HG03558 (cell line): ENCODE results near the gene FRMD4A.

Source experiments
- ATAC-seq: cut with Tn5 transposase; IDR thresholded peaks from one replicate; pipeline ENCODE4 v1.9.1; 2021; ENCODE audit warnings: moderate number of reproducible peaks; ENCODE audit not compliant: unreplicated experiment; ENCODE audit errors: extremely low read depth

FRMD4A gene

DNA sequence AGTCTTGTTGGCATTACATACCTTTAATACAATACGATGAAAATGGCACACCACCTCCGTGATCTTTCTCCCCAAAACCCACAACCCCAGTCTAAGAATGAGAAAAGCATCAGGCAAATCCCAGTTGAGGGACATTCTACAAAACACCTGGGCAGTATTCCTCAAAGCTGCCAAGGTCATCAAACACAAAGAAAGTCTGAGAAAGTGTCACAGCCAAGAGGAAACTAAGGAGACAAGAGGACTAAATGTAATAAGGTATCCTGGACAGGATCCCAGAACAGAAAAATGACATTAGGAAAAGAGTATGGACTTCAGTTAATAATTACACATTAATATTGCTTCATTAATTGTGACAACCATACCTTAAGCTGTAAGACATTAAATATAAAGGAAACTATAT lies 14.5 kb upstream of the FRMD4A start:
- no peak for ATAC-seq

DNA sequence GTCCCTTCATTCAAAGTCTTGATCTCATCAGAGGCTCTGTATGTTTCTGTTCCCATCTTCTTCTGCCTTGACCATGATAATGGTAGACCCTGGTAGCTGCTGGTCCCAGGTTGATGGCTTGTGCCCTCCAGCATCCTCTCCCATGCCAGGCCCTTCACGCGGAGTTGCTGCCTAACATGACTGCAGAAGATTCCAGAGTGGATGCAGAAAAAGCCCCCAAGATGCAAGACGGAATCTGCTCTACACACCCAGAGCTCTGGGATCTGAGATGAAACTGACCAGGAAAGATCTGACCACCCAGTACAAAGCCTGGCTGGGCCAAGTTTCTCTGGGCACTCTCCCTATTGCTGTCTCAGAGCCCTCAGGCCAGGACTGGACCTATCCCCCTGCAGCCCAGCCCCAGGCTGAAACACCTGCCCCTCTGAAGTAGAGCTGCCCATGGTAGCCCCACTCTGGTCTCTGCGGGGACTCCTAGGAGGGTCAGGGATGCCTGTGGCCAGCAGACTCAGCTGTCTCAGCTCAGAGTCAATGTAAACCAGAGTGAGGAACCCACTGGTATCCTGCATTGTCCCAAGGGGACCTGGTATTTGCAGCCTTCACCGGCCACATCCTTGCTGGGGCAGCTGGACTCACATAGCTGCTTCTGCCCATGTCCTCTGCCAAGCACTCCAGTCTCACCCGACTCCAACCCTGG lies 9.5 kb upstream of the FRMD4A start:
- no peak for ATAC-seq

DNA sequence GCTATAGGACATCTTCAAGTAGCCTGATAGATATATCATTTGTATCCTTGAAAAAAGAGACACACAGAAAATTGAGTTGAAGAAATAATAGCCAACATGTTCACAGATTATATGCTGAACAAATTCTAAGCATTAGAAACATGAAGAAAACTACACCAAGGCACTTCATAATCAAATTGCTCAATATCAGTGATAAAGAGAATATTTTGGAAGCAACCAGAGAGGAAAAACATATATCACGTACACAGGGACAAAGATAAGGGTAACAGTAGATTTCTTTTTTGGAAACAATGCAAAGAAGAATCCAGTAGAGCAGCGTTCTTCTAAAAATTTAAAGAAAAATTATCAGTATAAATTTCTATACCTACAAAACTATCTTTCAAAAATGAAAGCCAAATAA lies 6.0 kb upstream of the FRMD4A start:
- ATAC-seq = no peak

DNA sequence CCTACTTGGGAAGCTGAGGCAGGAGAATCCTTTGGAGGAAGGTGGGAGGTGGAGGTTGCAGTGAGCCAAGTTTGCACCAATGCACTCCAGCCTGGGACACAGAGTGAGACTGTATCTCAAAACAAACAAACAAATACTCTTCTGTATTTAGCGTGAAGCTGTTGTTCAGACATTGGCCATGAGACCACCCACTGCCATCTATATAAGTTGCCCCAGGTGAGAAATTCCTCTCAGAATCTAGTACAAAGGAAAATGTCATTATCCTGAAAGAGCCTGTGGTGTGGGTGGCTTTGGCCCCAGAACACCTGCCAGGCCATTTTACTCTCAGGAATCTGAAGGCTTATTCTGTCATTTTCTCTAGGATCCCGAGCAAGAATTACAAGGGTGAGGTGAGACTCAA lies 4.0 kb upstream of the FRMD4A start:
- no peak for ATAC-seq

DNA sequence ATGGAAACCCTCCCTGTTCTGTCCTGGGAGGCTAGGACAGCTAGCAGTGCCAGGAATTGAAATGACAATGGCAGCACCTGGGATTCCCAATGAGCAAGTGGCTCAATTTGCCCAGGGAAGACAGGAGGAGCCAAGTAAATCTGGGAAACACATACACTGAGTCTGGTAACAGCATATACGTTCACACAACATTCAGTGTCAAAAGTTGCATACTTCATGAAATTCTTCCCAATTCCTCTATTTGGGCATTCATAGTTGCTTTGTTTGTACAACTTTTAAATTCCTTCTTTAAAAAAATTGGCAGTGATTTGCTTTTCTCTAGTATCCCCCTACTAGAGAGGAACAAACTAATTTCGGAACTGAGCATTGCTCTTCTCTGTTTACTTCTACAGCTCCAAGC lies 2.9 kb upstream of the FRMD4A start:
- ATAC-seq = no peak

DNA sequence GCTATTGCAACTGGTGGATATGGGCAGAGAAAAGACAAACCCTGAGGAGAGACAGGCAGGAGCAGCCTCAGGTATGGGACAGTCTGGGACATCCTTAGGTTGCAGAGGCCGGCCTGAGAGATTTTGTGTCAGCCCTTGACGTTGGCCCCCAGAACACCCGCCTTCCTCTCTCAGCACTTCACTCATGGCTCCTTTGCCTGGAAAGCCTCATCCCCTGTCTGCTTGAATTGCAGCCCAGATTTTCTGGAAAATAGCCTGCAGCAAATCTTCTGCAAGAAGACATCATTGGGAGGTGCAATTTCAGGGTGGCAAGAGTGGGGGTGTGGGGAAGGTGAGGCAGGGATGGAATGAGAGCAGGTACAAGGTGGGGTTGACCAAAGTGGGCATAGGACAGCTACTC lies 2.2 kb upstream of the FRMD4A start:
- no peak for ATAC-seq

DNA sequence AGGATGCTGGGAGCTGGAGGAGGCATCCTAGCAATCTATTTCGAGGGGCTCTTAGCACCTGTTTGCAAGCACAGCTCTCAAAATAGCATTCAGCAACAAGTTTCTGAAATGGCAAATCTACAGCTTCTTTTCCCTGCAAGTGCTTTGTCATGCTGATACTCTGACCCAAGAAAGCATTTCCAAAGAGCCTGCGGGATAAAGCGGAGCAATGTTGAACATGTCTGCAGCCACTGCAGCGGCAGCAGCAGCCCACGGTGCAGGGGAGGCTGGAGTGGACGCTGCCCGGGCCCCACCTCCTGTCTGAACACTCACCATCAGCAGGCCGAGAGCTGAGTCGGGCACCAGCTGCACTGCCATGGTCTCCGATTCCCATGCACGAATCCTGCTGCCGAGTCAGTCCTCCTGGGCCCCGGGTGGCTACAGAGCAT lies 964 bp downstream of the FRMD4A start:
- ATAC-seq = no peak

DNA sequence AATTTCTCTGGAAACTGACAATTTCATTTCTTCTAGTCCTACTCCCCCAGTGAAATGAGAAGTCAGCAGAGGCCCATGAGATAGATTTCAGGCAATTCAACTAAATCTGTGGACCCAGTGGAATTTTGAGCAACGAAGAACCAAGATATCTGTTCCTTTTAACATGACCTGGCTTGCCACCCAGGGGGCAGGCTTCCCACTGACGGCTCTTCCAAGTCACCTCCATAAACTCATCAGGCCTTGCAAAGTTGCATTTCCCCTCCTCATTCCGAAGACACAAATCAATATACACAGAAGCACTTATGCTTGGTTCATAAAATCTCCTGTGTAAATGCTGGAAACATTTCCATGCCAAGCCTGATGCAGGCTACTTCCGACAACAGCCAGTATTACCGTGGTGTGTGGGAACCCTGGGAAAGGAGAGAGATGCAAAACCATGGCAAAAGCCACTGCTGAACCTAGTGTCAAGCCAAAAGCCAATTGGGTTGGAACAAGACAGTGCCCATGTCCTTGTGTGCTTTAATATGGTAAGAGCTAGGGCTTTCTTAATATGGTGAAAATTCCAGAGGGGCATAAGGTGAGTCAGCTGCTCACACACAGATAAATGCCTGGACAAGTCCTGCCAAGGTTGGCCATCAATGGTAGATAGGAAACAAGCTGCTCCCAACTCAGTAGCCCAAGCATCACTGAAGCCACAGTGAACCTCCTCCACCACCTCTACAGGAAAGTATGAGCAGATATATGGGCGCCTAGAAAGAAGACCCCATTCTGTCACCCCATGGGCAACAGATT lies 1.6 kb downstream of the FRMD4A start:
- no peak for ATAC-seq

DNA sequence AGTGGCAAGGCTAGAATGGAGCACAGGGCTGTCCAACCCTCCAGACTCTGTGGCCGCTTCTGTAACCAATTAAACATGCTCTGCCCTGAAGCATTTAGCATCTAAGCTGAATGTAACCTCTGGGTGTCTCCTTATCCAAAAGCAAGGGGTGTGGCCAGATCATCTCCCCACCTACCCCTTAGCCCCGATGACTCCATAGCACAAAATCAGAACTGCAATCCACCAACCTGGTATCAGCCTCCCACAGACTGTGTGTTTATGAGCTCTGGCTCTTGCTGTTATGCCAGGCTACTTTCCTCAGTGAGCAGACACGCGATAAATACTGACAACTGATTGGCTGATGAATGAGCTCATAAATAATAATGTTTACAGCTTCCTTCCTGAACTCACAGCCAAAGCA lies 3.2 kb downstream of the FRMD4A start:
- no peak for ATAC-seq

DNA sequence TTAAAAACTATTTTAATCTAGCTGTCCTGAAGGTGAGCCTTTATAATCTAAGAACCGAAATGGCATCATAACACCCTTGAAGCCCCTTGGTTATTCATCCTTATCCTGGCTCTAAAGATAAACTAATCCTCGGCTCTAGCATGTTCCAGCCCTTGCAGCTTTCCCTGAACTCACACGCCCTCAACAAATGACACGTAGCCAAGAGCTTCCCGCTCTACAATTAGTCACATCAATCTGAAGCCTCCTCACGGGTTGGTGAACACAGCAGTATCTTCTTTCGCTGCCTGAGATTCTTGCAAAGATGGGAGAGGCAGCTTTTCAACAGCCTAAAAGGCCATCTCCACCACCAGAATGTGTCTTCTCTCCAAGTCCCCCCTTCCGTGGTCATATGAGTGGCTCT lies 4.1 kb downstream of the FRMD4A start:
- ATAC-seq = no peak

DNA sequence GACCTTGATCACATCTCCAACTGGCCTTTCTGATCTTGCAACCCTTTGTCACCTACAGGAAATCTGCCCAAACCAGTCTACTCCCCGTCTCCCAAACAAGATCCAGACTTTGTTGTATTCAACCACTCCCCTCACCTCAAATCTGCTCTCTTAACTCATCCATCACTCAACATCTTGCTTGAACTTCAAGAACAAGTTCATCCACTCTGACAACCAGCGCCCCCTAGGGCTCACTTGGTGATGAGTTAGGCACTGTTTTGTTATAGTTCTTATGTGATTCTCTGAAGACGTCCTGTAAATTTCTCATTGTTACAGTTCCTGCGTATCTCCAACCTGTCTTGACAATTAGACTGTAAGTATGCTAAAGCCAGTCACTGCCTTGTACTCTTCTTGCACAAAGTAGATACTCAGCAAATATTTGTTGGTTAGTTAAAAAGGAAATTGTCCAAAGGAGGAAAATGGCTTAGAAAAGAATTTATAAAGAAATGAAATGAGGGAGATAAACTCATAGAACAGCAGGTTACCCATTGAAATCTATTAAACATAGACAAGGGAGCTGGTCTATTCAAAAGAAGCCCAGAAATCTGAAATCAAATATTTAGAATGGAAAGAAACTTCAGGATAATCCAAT lies 5.3 kb downstream of the FRMD4A start:
- ATAC-seq = no peak

DNA sequence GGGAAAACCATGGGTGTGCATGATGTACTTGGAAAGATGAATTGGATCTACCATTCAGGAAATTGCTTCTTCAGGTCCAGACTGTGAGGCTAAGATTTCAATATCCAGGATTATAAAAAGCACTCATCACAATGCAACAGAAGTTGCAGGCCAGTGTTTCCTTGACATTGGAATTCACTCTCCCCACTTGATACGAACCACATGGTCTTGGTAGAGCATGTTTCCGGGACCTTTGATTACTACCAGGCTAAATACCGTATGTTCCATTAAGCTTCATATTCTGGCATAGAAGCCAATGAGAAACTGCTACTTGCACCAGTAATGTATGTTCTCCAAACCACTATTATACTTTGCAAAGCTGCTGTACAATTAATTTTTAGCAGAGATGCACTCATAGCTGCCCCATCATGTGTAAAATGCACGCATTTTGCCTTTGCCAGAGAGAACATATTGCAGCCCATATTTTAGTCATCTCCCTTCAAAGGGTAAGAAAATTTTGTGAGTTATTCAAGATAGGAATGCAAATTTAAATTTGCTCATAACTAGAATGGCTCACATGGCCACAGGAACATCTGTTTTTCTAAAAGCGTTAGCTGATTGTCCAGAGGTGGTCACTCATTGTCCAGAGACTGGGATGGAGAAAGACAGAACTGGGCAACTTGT lies 8.1 kb downstream of the FRMD4A start:
- ATAC-seq = no peak

DNA sequence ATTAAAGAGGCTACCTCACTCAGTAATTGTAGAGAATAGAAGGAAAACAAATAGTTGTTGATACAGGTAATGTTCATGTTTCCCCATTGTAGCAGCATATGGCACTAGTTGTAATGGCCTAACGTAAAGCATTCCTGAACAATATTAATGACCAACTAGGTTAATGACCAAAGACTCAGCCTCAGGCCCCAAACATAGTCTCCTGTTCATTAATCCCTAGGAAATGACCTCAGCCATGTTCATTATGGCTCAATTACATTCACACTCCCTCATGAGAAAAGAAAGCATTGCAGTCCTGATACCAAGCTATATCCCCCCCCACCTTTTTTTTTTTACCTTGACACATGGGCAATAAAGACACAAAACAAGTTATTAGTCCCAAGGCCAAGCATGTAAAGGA lies 12.7 kb downstream of the FRMD4A start:
- ATAC-seq = no peak

DNA sequence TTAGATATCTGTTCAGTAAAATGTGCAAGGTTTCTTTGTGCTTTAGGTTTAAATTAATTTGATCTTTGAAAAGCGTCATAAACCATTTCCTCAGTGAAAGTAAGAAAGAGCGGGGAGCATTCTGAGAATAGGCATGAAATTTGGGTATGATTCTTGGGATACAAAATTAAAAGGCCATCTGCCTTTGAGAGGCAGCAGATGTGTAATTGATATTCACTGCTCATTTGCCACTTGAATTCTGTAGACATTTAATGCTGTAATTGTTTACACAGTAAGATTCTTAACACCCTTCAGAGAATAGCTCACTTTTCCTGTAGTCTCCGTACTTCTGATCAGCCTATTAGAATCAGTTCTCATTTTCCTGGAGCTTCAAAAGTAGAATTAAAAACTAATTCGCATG lies 18.7 kb downstream of the FRMD4A start:
- no peak for ATAC-seq

DNA sequence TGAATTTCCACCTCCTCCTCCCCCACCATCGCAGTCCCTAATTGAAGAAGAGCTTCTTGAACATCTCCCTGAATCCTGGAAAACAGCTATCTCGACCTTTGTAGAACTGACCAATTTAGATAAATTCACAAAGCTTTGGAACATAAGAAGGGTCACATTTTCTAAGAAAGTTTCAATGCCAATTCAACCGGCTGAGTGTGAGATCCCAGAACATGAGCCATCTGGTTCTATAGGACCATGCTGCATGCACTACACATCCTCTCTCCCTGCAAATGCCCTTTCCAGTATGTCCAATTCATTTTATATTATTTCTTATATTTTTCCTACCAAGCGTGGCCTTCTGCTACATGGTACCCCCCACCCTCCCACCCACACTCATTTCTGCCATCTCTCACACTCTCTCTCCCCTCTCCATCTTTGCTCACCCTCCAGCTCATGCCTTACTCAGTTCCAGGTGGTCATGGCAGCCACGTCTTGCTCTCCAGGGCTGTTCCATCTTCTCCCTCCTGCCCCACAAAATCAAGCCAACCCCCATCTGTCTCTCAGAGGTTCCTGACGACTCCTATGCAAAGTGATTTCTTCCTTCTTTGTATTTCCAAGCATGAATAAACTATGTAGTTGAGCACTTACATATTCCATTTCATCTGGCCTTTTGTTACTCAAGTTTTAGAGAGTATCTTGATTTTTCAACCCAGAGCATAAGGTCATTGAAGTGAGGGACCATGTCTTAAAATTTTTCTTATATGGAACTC lies 19.3 kb downstream of the FRMD4A start:
- no peak for ATAC-seq

DNA sequence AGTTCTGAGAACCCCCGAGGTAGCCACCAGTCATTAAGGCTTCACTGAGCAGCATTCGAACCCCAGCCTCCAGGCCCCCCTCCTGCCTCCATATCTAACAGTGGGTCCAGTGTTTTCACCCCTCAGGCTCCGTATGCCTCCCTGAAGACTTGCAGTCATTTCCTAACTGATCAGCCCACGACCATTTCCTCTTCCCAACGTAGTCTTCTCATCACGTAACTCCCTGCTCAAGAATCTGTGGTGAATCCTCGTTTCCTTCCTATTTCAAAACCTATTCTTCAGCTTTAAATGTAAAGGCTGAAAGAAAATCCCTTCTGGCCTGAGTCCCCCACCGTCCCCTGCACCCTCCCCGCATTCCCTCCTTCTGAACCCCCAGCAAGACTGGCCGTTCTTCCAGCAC lies 21.1 kb downstream of the FRMD4A start:
- no peak for ATAC-seq

DNA sequence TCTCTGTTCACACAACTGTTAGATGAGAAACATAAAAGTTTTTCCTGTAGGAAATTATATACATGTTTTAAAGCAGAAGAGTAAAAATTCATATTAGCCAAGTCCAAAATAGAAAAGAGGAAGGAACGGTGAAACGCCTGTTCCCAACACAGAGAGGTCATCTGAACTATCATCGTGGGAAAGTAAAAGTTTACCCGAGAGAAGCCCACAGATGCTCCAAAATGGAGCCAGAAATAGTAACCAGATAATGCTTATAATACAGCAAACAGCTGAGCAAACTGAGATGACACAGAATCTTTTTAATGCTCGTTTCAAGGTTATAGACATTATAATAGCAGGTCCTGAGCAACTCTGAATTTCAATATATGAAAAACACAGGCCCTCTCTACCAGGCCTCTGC lies 24.5 kb downstream of the FRMD4A start:
- no peak for ATAC-seq

DNA sequence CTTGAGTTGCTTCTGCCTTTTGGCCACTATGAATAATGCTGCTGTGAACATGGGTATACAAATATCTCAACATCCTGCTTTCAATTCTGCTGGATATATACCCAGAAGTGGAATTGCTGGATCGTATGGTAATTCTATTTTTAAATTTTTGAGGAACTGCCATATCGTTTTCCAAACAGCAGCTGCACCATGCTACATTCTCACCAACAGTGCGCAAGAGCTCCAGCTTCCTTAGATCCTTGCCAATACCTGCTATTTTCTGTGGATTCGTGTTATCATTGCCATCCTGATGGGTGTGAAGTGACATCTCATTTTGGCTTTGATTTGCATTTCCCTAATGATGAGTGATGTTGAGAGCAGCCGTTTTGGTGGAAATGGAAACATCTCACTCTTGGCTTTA lies 26.7 kb downstream of the FRMD4A start:
- ATAC-seq = no peak

DNA sequence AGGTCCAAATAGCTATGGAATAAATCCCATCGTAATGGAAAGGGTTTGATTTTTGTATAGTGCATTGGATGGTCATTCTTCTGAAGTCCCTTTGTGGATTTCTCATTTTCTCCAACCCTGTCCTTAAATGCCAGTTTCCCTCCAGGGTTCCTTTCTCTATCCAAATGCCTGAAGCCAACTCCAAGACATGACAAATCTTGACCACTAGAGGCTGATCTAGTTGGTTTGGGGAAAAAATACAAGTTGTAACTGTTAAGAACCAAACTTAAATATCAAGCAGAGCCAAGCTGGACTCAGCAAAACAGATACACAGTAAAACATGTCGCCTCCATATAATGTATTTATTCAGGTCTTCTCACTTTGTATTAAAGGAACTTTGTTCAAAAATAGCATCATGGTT lies 28.7 kb downstream of the FRMD4A start:
- no peak for ATAC-seq

DNA sequence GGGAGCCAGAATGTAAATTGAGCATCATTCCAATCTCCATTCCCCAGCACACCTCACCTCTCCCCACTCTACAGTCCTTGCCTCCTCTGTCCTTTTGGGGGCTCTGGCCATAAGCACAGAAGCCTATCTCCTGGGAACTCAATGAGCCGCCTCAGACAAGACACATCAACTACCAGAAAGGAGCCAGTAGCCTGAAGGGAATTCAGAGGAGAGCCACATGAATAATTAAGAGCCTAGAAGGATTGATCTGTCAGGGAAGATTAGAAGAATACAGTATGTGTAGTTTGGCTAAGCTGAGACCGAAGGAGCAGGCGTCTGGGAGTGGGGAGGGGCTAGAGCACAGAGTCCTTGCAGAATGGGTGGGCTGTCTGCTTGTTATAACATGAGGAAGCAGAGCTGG lies 31.2 kb downstream of the FRMD4A start:
- ATAC-seq = no peak
